Stimulated activated CD8-positive, alpha-beta memory T cell treated with anti-CD3 and anti-CD28 coated beads, Interleukin-4, amount 100 ng/mL, for 1 hour (primary cell): Measurements from ENCODE around the gene DBNDD2.

Experiments used
- DNase-seq, 2 donors: peaks; one replicate each; pipeline ENCODE4 v3.0.0-alpha.2; 2020; ENCODE audit warnings: low read depth in 2 of 2, low spot score in 1 of 2

DBNDD2 gene

DNA sequence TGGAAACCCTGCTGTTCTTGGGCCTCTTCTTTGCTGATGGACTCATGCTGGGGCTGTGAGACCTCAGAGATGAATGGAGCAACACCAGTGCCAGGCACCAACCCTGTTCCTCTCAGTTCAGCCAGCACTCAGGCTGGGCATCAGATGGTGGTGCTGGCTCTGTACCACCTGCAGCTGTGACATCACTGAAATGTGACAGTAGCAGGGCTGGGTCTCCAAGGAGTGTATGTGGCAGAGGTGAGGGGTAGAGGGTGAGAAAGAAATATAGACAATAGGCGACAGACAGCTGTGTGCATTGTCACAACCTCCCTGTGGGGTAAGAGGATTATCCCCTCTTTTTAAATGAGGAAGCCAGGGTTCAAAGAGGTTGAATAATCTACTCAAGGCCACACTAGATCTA lies 29.9 kb upstream of the DBNDD2 start, which contains the start of gene TP53TG5:
TP53TG5 (minus strand) TSS at position 135 of the 400 bp plus-strand sequence; CDS start at position 46, 89 bp downstream.
- DNase-seq, result no peak

- DNase-seq, result no peak
These were observed 20.8 kb upstream of the DBNDD2 start for GRCh38 chr20:45387274-45387673.

GRCh38 chr20:45390931-45391330 lies 17.2 kb upstream of the DBNDD2 start:
- DNase-seq, result no peak

DNA sequence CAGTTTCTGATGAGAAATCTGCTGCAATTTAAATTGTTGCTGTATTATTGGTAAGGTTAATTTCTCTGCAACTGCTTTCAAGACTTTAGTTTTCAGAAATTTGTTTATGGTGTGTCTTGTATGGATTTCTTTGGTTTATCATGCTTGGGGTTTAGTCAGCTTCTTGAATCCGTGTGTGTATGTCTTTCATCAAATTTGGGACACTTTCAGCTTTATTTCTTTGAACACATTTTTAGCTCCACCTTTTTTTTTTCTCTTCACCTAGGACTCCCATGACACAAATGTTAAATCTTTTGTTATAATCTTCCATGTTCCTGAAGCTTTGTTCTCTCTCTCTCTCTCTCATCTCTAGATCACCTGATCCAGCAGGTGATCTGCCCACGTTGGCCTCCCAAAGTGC lies 16.5 kb upstream of the DBNDD2 start:
- DNase-seq, result no peak

DNA sequence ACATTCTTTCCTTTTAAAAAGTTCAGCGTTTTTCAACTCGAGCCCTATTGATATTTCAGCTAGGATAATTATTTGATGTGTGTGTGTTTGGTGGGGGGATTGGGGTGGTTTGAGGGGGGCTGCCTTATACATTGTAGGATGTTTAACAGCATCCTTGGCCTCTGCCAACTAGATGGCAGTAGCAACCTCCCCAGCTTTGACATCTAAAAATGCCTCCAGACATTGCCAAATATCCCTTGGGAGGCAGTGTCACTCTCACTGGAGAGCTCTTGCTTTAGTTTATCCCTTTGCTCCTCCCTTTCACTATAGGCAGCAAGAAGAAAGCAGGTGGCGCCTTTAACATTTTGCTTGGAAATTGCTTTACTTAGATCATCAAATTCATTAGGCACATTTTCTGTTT lies 15.4 kb upstream of the DBNDD2 start:
- DNase-seq, result no peak

GRCh38 chr20:45394221-45395113 lies 13.6 kb upstream of the DBNDD2 start:
- DNase-seq, result no peak

GRCh38 chr20:45395114-45395415 lies 13.0 kb upstream of the DBNDD2 start:
- DNase-seq, result no peak

- no peak for DNase-seq
These were observed 9.1 kb upstream of the DBNDD2 start for GRCh38 chr20:45399018-45399417.

GRCh38 chr20:45400346-45401031 lies 7.6 kb upstream of the DBNDD2 start:
- DNase-seq, result no peak

GRCh38 chr20:45402946-45403345 lies 5.1 kb upstream of the DBNDD2 start:
- no peak for DNase-seq

GRCh38 chr20:45404438-45404837 lies 3.7 kb upstream of the DBNDD2 start:
- DNase-seq, result no peak

- no peak for DNase-seq
These were observed 2.4 kb upstream of the DBNDD2 start for GRCh38 chr20:45405571-45406259.

DNA sequence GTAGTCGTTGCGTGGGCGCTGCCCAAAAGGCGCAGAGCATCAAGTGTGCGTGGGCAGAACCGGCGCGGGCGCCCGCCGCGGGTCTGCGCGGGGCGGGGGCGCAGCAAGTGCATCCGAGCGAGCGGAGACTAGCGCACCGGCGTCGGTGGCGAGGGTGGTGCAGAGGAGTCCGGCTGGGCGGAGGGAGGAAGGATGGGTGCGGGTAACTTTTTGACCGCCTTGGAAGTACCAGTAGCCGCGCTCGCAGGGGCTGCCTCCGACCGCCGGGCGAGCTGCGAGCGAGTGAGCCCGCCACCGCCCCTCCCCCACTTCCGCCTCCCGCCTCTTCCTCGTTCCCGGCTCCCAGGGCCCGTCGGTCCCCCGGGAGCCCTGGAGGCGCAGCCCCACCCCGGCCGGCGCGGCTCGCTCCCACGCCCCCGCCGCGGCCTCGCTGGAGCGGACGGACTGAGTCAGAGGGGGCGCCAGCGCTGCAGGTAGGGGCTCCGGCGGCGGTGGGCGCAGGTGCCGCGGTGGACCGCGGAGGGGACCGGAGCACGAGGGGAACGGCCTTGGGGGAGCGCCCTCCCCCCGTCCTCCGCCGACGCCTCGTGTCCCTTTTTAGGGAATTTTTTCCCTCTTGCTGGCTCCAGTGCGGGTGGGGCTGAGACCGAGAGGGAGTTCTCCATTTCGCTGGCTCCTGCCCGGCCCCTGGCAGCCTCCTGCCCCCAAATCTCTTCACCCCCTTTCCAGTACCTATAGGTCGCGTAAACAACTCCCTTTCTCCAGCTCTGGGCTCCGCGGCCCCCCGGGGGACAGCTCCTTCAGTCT lies 1.6 kb upstream of the DBNDD2 start:
- DNase-seq, result no peak

DNA sequence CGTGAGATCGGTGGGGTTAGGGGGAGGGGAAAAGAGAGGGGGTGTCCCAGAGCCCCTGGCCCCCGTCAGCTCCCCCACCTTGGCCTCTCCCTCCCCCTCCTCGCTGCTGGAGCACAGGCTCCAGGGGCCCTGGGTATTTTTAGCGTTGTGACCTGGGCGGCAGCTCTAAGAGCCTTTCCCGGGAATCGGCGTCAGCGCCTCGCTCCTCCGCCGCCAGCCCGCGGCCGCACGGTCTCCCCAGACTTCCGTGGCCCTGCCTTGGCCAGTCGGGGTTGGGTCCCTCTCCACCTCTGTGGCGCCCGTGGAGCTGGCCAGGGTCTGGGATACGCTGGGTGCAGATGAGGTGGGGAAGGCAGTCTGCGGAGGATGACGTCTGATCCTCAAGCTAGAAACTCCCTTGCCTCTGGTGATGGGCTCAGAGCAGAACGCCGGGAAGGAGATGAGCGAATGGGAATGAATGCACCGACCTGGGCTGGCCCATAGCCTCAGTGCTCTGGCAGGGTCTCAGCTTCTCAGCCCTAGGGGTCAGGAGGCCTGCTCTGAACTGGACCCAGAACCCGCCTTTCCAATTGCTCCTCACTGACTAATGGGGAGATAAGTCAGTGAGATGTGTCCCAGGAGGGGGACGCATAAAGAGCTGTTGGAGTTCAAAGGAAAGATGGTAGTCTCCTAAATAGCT lies 883 bp upstream of the DBNDD2 start:
- no peak for DNase-seq

DNA sequence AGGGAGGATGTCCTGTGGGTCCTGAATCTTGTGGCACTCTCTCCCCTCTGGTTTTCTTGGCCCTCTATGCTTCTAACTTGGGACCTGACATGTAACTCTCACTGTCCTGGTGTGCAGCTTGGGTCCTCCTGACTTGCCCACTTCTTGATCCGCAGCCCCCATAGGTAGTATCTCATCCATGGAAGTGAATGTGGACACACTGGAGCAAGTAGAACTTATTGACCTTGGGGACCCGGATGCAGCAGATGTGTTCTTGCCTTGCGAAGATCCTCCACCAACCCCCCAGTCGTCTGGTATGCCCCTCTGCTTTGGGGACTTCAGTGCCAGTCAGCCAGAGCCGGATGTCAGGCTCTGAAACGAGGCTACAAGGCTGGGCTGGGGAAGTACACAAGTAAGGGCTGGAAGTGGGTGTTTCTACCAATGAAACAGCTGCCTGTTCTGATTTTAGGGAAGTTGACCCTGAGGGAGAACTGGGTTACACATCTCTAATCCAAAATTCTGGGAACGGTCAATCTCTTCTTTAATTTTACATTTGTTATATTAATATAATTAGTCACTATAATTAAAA lies 641 bp downstream of the DBNDD2 start:
- no peak for DNase-seq

GRCh38 chr20:45409521-45410272 lies 1.6 kb downstream of the DBNDD2 start:
- no peak for DNase-seq

GRCh38 chr20:45410887-45411286 lies 2.8 kb downstream of the DBNDD2 start:
- DNase-seq, result no peak

DNA sequence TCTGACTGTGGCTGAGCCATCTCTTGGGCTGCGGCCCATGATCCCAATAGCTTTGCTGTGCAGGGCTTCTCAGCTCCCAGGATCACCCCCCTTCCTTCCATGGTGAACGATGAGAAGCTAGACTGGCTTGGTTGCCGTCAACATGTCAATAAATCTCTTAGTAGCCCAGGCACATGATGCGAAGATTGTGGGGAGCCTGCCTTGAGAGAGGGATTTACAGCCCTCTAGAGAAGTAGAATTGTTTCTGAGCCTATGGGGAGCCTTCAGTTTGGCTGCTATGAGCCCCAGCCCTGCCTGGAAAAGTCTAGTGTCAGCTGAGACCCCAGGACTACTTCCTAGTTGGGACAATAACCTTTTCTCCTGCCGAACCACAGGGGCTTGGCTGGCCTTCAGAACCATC lies 4.6 kb downstream of the DBNDD2 start:
- DNase-seq, result no peak

DNA sequence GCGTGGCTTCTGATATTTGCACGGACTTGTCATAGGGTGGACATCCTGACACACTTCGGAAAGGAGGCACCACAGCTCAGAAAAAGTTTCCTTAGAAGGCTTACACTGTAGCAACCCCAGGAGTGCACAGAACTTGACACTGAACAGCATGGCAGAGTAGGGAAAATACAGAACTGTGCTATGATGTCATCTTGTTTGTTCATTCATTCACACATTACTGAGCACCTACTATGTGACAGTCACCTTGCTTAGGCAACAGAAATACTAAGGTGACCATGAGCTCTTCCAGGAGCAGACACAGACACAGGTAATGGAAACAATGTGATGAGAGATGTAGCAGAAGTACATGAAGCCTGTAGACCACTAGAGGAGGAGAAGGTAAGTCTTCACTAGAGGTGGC lies 5.4 kb downstream of the DBNDD2 start:
- DNase-seq, result no peak
